MM.1S (cell line): Measurements from ENCODE around the gene CLEC4A.

Source experiments
- EZH2 ChIP-seq: fragments of 300-600 bp; sonication (generic); optimal IDR thresholded peaks from 2 replicates; pipeline ENCODE3; 2017; ENCODE audit warnings: low read depth, mild to moderate bottlenecking, antibody characterized with exemption, low read length, mixed read lengths
- EZH2phosphoT487 ChIP-seq: fragments of 300-600 bp; sonication (generic); IDR thresholded peaks from 2 replicates; pipeline ENCODE4 v1.6.1; 2018; ENCODE audit warnings: antibody characterized with exemption, low read length
- TF ChIP-seq, protein P1 (sequence below): fragments of 300-600 bp; sonication (generic); IDR thresholded peaks from 2 replicates; pipeline ENCODE4 v1.5.1; 2016; ENCODE audit warnings: antibody characterized with exemption, low read length, mixed read lengths

GRCh38 chr12:8077207-8077606 is 46.2 kb upstream of the CLEC4A start:
- TF ChIP-seq, protein P1, sequence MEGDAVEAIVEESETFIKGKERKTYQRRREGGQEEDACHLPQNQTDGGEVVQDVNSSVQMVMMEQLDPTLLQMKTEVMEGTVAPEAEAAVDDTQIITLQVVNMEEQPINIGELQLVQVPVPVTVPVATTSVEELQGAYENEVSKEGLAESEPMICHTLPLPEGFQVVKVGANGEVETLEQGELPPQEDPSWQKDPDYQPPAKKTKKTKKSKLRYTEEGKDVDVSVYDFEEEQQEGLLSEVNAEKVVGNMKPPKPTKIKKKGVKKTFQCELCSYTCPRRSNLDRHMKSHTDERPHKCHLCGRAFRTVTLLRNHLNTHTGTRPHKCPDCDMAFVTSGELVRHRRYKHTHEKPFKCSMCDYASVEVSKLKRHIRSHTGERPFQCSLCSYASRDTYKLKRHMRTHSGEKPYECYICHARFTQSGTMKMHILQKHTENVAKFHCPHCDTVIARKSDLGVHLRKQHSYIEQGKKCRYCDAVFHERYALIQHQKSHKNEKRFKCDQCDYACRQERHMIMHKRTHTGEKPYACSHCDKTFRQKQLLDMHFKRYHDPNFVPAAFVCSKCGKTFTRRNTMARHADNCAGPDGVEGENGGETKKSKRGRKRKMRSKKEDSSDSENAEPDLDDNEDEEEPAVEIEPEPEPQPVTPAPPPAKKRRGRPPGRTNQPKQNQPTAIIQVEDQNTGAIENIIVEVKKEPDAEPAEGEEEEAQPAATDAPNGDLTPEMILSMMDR, result no peak
- TF ChIP-seq EZH2phosphoT487 (no peak), EZH2 (no peak)
